Testis (tissue), 3 donors: ENCODE results near the gene CALD1. TPM values are rescaled to one million over a fixed set of nuclear protein-coding genes. Genes with fewer than 3 reads are reported as not detected.

Source experiments
- DNase-seq: peaks from one replicate; pipeline ENCODE4 v3.0.0-alpha.2; 2019
- H3K27ac ChIP-seq, 2 donors: fragments of 200-600 bp; sonication (generic); one replicate each; pipeline ENCODE4 v1.5.1; 2019
- H3K27me3 ChIP-seq: fragments of 200-600 bp; sonication (generic); one replicate; pipeline ENCODE4 v1.5.1; 2019
- H3K36me3 ChIP-seq: fragments of 200-600 bp; sonication (generic); one replicate; pipeline ENCODE4 v1.5.1; 2017; ENCODE audit warnings: low read depth; ENCODE audit errors: missing control alignments
- H3K4me1 ChIP-seq: fragments of 200-600 bp; sonication (generic); one replicate; pipeline ENCODE4 v1.5.1; 2019
- H3K4me3 ChIP-seq, 2 donors: fragments of 200-600 bp; sonication (generic); one replicate each; pipeline ENCODE4 v1.5.1; 2017 to 2019
- H3K9me3 ChIP-seq: fragments of 200-600 bp; sonication (generic); one replicate; pipeline ENCODE4 v1.5.1; 2017
- CTCF ChIP-seq, 3 experiments: fragments of 450-650 bp in 2 of 3; fragments of 200-600 bp in 1 of 3; sonication (generic) in 1 of 3; IDR thresholded peaks; one replicate each; pipeline ENCODE4 v1.5.1; 2016 to 2019; ENCODE audit warnings: antibody characterized with exemption in 3 of 3, mild to moderate bottlenecking in 2 of 3, moderate library complexity in 1 of 3
- POLR2A ChIP-seq: fragments of 450-650 bp; IDR thresholded peaks from one replicate; pipeline ENCODE4 v1.6.1; 2017; ENCODE audit warnings: antibody characterized with exemption, mild to moderate bottlenecking, moderate library complexity
- WGBS, 2 donors: methylation state at CpG; one replicate each; pipeline ENCODE4 v1.1.5; 2018; 5-methylcytosine and 5-hydroxymethylcytosine counted together
- intact Hi-C: fragments of 100-400 bp; cut with DNase I; formaldehyde crosslinking; loops from one replicate; pipeline ENCODE4 v1.15.1; 2023; ENCODE audit warnings: low total_unique reads
- polyA plus RNA-seq: library from polyadenylated mRNA; stranded (reverse); fragments of 350-450 nt; fragmentation: Illumina TruSeq; extraction: RNeasy Lipid Tissue Mini Kit (QIAGEN cat#74804); gene quantifications from one replicate; pipeline ENCODE4 v1.2.3, GENCODE V29; 2014; ENCODE audit warnings: low read depth, low replicate concordance; ENCODE audit not compliant: insufficient read depth
- total RNA-seq, 2 donors: library from RNA; depleted of rRNA; stranded (reverse); fragments of >200 nt; gene quantifications; one replicate each; pipeline ENCODE4 v1.2.3, GENCODE V29; 2016

Gene CALD1
- total and polyA plus RNA-seq, 3 donors from 2014 or later: 103 to 153 (median 135) TPM

DNA sequence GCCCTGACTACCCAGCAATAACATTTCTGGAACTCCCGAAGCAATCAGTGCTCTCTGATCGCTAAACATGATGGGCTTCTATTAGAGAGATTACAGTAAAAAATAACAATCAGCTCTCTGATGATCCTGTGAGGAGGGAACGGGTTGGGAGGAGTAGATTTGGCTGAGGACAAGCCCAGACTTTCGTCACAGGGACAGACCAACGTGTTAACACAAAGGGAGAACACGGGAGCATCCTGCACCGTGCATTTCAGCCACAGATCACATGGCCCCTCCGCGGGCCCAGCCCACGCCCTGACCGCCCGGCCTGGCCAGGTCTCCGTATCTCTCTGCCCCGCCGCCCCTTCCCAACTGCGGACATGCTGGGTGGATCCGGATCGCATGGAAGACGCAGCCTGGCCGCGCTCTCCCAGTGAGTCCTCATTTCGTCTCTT is 111.8 kb downstream of the CALD1 start:
- peak; percentile 96 for DNase-seq
- Histone ChIP-seq H3K4me1 (peaks cover 16% of the 10 kb centered on the region), H3K27me3 (no peaks in the 10 kb centered on the region), H3K4me3 (peak overlapping the region; percentile 55 to 64), H3K27ac (peak overlapping the region; percentile 84 to 91), H3K9me3 (no peaks in the 10 kb centered on the region), H3K36me3 (no peaks in the 10 kb centered on the region)
- WGBS, 2 donors: 0 to 1% methylated on average over 22 of the region's 22 CpGs
- TF ChIP-seq CTCF (IDR thresholded peaks at IDR 0.05): no peak
- no peak for TF ChIP-seq POLR2A
- intact Hi-C loops: no loop called here

GRCh38 chr7:134891696-134892678 is 112.6 kb downstream of the CALD1 start:
- Histone ChIP-seq H3K27ac (peak overlapping the region; percentile 84 to 91), H3K9me3 (no peaks in the 10 kb centered on the region), H3K36me3 (no peaks in the 10 kb centered on the region), H3K4me3 (peak overlapping the region; percentile 55 to 64), H3K27me3 (no peaks in the 10 kb centered on the region), H3K4me1 (peaks cover 13% of the 10 kb centered on the region)
- TF ChIP-seq POLR2A (no peak), CTCF (IDR thresholded peaks at IDR 0.05) (no peak)
- 26% methylated on average over 14 of the region's 14 CpGs for WGBS, 2 donors
- DNase-seq: no peak
- intact Hi-C loops: no loop called here

DNA sequence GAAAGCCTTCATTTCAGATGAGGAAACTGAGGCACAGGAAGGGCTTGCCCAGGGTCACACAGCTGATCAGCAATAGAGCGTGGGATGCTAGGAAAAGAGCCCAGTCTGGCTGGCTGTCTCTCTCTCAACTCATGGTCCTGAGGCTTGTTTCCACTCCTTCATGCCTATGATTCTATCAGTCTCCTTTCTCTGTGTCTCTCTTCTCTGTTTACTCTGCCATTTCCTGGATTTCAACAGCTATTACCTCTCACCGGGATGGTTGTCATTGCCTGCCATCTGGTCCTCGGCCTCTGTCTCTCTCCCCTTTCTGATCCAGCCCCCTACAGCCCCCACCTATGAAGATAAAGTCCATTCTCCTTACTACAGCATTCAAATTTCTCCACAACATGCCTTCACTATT is 113.5 kb downstream of the CALD1 start:
- Histone ChIP-seq H3K27me3 (no peaks in the 10 kb centered on the region), H3K27ac (peak overlapping the region; percentile 84 to 91), H3K36me3 (no peaks in the 10 kb centered on the region), H3K4me1 (peaks cover 16% of the 10 kb centered on the region), H3K9me3 (no peaks in the 10 kb centered on the region), H3K4me3 (peak overlapping the region in 1 of 2 donors; percentile 64)
- TF ChIP-seq POLR2A: no peak
- TF ChIP-seq CTCF (IDR thresholded peaks at IDR 0.05): no peak
- intact Hi-C loops: no loop called here
- WGBS, 2 donors: 29 to 47% methylated on average over 3 of the region's 3 CpGs
- DNase-seq: no peak

GRCh38 chr7:134893920-134894319 is 114.5 kb downstream of the CALD1 start:
- Histone ChIP-seq H3K4me1 (peaks cover 22% of the 10 kb centered on the region), H3K36me3 (no peaks in the 10 kb centered on the region), H3K27me3 (no peaks in the 10 kb centered on the region), H3K4me3 (no peak overlapping the region), H3K27ac (peak overlapping the region in 1 of 2 donors; percentile 19), H3K9me3 (no peaks in the 10 kb centered on the region)
- TF ChIP-seq POLR2A (no peak), CTCF (IDR thresholded peaks at IDR 0.05) (no peak)
- no peak for DNase-seq
- 85 to 90% methylated on average over 7 of the region's 7 CpGs for WGBS, 2 donors
- intact Hi-C loops: no loop called here
